GM18951 (cell line): Measurements from ENCODE around the gene ARHGEF12.

ENCODE experiments used
- POLR2A ChIP-seq: IDR thresholded peaks from 4 replicates; pipeline ENCODE4 v1.6.1; 2011; ENCODE audit warnings: mild to moderate bottlenecking; ENCODE audit not compliant: insufficient read length, insufficient read depth; ENCODE audit errors: extremely low read depth
- in situ Hi-C: fragments of 300-500 bp; cut with MboI; formaldehyde crosslinking; loops from one replicate; pipeline ENCODE4 v1.12.0; 2022; ENCODE audit warnings: low sequenced_read_pairs, mixed read lengths, inconsistent platforms; ENCODE audit not compliant: unreplicated experiment

The ARHGEF12 gene

GRCh38 chr11:120409655-120410054 lies 73.4 kb downstream of the ARHGEF12 start:
- in situ Hi-C loops: no loop called here
- no peak for TF ChIP-seq POLR2A

- in situ Hi-C loops: no loop called here
These were observed 74.6 kb downstream of the ARHGEF12 start for GRCh38 chr11:120410622-120411380.

DNA sequence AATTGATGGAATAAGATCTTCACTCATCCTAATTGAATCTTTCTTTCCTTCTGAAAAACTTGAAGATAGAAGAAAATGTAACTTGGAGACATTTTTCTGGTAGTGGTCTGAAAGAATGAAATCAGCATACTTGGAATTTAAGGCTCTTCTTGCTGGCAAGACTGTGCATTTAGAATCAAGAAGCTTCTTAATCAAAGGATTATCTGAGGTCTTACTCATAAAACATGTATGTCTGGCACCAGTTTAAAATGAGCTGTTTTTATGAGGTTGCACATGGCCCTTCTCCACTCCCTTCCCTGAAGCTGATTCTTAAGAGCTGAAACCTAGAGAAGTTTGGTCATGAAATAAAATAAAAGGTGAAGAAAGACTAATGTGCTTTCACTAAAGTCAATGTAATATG lies 77.3 kb downstream of the ARHGEF12 start:
- TF ChIP-seq POLR2A: no peak
- in situ Hi-C loops: no loop called here

More at GRCh38 chr11:120410622-120411380, 74.6 kb downstream of the ARHGEF12 start:
- no peak for TF ChIP-seq POLR2A

DNA sequence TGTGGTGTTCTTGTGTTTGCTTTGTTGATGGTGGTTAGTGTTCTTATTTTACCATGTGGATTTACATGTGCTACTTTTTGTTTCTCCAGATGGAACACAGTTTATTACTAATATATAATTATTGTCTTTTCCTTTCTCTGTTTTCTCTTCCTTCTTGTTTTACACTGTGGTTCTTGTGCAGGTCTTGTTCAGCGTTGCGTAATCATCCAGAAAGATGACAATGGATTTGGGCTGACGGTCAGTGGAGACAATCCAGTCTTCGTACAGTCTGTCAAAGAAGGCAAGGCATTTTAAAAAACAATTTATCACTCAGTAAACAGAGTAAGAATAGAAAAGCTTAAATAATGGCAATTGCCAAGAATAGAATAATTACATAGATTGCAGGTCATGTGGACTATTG lies 84.4 kb downstream of the ARHGEF12 start:
- TF ChIP-seq POLR2A: no peak

GRCh38 chr11:120424185-120424969 lies 88.2 kb downstream of the ARHGEF12 start:
- in situ Hi-C loops: no loop called here
- TF ChIP-seq POLR2A: no peak

More for the DNA sequence above, 84.4 kb downstream of the ARHGEF12 start:
- in situ Hi-C loops: no loop called here

DNA sequence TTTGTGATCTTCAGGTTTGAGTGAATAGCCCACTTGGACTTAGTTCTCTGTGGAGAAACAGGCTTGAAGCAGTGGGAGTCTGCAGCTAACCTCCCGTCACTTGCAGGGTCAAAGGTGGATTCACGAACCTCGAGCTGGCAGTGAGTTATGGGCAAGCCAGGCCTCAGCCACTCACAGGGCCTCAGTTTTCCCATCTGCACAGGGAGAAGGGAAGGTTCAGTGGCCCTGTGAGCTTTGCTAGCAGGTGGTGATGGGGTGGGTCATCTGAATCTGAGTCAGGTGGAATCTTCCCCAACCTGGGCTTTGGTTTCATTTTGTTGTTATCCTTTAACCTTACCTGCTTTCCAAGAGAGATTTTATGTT lies 88.7 kb downstream of the ARHGEF12 start:
- TF ChIP-seq POLR2A: no peak
- in situ Hi-C loops: no loop called here

GRCh38 chr11:120425527-120425926 lies 89.3 kb downstream of the ARHGEF12 start:
- TF ChIP-seq POLR2A: no peak
- in situ Hi-C loops: no loop called here

DNA sequence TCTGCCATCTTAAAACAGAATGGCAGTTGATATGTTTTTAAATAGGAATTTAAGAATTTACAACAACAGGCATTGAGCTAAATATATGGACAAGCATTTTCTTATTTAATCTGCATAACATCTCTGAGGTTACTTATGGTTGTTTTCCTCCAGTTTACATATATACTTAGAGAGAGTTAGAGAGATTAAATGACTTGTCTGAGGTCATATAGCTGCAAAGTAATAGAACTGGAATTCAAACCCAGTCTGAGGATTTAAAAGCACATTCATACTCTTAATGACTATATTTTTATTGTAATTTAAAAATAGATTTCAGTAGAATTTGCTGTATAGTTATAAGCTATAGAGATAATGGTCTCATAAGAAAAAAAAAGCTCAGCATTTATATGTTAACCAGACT lies 93.9 kb downstream of the ARHGEF12 start:
- in situ Hi-C loops: no loop called here
- no peak for TF ChIP-seq POLR2A

GRCh38 chr11:120431633-120432032 lies 95.4 kb downstream of the ARHGEF12 start:
- in situ Hi-C loops: no loop called here
- TF ChIP-seq POLR2A: no peak

DNA sequence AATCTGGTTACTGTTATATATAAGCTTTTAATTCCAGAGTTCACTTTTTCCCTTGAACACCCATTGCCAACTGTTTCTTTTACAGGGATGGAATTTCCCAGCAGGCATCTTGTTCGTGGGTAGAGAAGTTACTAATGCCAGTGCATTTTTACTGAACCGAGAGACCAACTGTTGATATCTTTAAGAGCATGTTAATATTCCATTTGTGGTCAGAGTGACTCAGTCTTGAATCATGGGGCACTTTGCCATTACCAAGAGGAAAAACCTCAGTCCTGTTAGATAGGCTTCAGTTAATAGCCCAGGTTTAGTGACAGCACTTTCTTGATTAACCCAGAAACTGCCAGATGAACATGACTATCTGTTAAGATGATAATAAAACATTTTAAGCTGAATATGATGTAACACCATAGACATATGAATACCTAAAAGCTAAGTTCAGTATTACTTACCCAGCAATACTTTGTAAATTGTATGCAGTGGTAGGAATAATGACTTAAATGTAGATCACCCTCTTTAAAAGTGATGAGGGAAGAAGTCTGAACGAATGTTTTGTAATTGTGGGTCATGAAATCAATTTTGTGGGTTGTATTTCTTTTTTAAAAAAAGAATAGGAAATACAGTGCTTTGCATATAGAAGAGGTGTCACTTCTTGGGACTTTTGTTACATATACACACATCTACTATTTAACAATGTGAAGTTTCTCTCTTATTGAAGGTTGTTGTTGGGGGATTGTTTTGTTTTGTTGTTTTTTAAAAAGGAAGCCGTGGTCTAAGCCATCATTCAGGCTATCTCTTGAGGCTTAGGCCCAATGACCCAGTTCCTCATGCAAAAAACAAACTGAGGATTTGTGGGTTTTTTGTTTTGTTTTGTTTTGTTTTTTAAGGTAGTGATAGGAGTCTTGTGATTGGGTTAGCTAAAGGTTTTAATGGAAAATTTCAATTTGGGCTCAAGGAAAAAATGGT lies 96.1 kb downstream of the ARHGEF12 start:
- in situ Hi-C loops: no loop called here
- TF ChIP-seq POLR2A: no peak

DNA sequence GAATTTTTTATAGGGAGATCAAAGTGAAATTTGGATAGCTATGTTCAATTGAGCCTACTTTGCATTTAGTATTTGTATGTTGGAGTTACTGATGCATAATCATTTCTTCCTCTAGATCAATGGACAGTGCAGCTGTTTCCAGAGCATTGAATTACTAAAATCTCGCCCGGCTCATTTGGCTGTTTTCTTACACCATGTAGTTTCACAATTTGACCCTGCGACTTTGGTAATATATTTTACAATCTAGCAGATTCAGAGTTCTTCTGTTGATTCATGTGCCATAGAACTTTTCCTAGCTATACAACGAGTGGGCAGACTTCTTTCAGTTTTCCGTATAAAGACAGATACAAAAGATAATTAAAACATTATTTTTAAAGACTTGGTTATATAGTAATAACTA lies 105.4 kb downstream of the ARHGEF12 start:
- TF ChIP-seq POLR2A: no peak
- in situ Hi-C loops: no loop called here

DNA sequence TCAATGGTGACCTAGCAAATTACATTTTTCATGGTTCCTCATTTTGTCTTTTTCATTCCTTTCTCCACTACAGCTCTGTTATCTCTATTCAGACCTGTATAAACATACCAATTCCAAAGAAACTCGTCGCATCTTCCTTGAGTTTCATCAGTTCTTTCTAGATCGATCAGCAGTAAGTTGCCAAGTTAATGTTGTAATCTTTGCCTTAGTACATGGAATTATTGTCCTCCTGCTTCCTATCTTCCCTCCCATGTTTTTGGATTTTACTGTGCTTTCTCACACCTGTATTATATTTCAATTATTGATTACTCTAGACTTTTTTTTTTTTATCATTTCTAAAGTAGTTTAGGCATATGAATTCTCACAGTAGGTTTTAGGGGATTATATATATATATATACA lies 105.8 kb downstream of the ARHGEF12 start:
- TF ChIP-seq POLR2A: no peak
- in situ Hi-C loops: no loop called here

- no peak for TF ChIP-seq POLR2A
- in situ Hi-C loops: no loop called here
These were observed 110.6 kb downstream of the ARHGEF12 start for GRCh38 chr11:120446802-120447201.
